ENCODE results near the gene ASF1B.

The ASF1B gene

GRCh38 chr19:14085309-14085995 is 50.9 kb downstream of the ASF1B start, which contains the start of gene C19orf67:
C19orf67 (minus strand) TSS chr19:14085783; CDS start chr19:14085627, 156 bp downstream.
- ATAC-seq = no peak
- DNase-seq = no peak

DNA sequence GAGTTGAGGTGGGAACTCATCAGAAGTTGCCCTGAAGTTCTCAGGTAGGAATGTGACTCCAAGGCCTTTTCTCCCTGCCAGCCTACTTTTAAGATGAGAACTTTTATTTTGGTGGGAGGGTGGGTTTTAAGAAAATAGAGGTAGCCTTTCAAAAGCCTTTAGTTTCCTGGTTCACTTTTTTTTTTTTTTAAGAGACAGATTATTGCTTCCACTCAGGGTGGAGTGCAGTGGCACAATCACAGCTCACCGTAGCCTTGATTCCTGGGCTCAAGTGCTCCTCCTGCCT is 53.8 kb downstream of the ASF1B start:
- ATAC-seq (no peak), DNase-seq (no peak)

DNA sequence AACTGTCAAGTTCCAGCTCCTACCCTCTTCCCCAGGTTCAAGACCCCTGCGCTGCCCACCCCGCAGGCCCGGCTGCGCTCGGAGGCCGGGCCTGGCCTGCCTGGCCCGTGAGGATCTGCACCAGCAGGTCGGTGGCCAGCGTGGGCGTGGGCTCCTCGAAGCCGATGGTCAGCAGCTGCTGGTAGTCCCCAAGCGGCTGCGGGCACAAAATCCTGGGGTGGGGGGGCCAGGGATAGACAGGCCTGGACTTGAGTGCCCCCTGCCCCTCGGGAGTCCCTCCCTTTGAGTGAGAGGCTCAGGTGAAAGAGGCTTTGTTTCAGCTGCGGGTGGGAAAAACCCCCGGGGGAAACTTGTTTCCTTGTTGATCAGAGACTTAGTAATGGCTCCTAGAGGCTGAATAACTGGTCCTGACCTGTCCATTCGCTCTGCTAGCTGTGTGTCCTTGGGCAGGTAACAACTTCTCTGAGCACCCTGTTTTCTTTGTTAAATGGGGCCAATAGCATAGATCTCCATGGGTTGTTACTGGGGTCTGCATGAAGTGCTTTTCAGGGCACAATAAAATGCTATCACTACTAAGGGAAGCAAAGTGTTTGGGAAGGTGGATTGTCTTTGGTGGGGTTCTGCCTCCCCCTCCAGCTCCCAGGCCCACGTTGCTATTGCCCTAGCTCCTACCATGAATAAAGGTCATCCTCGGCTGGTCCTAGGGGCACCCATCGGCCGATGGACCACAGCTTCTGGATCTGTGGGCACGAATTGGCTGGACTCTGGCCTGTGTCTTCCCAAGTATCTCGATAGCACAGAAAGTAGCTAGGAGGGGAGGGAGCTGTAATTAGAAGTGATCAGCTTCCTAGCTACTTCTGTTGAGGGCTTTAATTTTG is 54.4 kb downstream of the ASF1B start:
- DNase-seq (peak; percentile 44), ATAC-seq (peak; percentile 5)

- DNase-seq = peak; percentile 99
- ATAC-seq = peak; percentile 92
Measured at GRCh38 chr19:14080887-14081796, 55.2 kb downstream of the ASF1B start.

GRCh38 chr19:14078411-14078810 is 58.0 kb downstream of the ASF1B start:
- ATAC-seq = no peak
- no peak for DNase-seq

DNA sequence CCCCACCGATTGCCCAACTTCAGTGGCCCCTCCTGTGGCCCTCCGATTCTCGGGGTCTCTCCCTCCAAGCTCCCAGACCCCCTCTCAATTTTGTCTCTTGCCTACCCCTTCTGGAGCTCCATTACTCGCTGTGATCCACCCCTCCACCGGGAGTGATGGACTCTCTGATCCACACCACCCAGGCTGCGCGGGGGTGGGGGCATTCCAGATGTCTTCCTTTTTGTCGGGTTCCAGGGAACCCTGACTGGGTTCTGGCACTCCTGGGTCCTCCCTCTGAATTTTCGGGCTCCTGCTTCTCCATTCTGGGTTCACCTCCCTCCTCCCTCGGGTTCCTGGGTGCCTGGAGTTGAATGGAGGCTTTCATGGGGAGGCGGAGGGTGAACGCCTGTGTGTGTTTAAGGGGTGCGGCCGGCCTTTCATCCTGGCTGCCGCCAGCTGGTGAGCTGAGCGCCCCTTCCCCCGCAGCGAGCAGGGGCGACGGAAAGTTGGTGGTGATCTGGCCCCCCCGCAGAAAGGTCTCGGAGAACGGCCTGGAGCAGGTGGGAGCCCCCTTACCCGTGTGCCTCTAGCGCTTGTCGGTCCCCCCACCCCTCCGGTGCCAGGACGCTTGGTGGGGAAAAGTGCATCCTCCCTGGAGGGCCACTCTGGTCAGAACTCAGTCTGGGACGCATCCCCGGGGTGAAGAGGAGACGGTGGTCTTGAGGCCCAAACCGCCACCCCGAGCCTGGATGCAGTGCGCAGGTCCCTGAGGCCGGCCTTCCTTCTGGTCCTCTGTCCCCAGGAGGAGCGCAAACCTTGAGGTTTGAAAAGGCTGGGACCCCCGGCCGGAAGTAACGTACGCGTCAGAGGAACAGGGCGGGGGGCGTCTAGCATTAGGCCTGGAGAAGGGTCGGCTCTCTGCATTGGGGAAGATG is 62.2 kb downstream of the ASF1B start:
- ATAC-seq = no peak
- peak; percentile 48 for DNase-seq

DNA sequence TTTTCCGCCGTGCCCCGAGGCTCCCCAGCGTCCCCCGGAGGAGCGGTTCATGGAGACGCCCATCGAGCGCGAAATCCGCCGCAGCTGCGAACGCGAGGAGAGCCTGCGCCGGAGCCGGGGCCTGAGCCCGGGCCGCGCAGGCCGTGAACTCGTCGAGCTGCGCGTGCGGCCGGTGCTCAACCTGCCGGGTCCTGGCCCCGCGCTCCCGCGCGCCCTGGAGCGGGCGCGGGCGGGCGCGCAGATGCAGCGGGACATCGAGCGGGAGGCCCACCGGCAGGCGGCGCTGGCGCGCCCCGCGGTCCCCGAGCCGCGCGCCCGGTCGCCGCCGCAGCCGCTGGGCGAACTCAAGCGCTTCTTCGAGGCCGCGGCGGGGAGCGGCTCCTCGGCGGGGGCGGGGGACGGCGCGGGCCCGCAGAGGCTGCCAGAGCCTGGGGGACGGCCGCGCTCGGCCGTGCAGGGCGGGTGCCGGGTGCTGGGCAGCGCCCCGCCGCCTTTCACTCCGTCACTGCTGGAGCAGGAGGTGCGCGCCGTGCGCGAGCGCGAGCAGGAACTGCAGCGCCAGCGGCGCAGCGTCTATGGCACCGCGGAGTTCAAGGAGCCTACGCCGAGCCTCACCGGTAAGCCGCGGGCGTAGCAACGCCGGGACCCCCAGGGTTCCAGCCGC is 63.0 kb downstream of the ASF1B start:
- peak; percentile 85 for DNase-seq
- ATAC-seq = peak; percentile 74

- peak; percentile 65 for DNase-seq
Measured at GRCh38 chr19:14072535-14073260, 63.7 kb downstream of the ASF1B start, which contains the start of gene MISP3. MISP3 (plus strand) TSS chr19:14072786; CDS start chr19:14073310, 524 bp downstream.

GRCh38 chr19:14070268-14071050 is 65.9 kb downstream of the ASF1B start:
- DNase-seq (no peak), ATAC-seq (no peak)

More at GRCh38 chr19:14072535-14073260, 63.7 kb downstream of the ASF1B start, which contains the start of gene MISP3:
- ATAC-seq = peak; percentile 12
